Thyroid gland (tissue), 4 donors: ENCODE results near the gene NPEPPS. TPM values are rescaled to one million over a fixed set of nuclear protein-coding genes. Genes with fewer than 3 reads are reported as not detected.

Experiments
- DNase-seq, 2 donors: peaks; one replicate each; pipeline ENCODE4 v3.0.0-alpha.2; 2019
- H3K27ac ChIP-seq, 3 donors: fragments of 200-600 bp; sonication (generic); 1 replicate in 2 of 3; 2 replicates in 1 of 3; pipeline ENCODE4 v1.5.1; 2016 to 2019; ENCODE audit warnings: mild to moderate bottlenecking in 1 of 3, moderate library complexity in 1 of 3
- H3K27me3 ChIP-seq: fragments of 200-600 bp; sonication (generic); one replicate; pipeline ENCODE4 v1.5.1; 2019
- H3K36me3 ChIP-seq, 2 donors: fragments of 200-600 bp; sonication (generic); one replicate each; pipeline ENCODE4 v1.5.1; 2016 to 2019
- H3K4me1 ChIP-seq, 2 donors: fragments of 200-600 bp; sonication (generic); one replicate each; pipeline ENCODE4 v1.5.1; 2017 to 2019
- H3K4me3 ChIP-seq, 3 donors: fragments of 200-600 bp; sonication (generic); replicated peaks in 1 of 3; 1 replicate in 2 of 3; 2 replicates in 1 of 3; pipeline ENCODE4 v1.5.1; 2016; ENCODE audit warnings: mild to moderate bottlenecking in 1 of 3
- H3K9me3 ChIP-seq: fragments of 200-600 bp; sonication (generic); one replicate; pipeline ENCODE4 v1.5.1; 2017
- POLR2A ChIP-seq, 2 donors: fragments of 450-650 bp; IDR thresholded peaks; one replicate each; pipeline ENCODE4 v1.6.1; 2017; ENCODE audit warnings: antibody characterized with exemption in 2 of 2, mild to moderate bottlenecking in 2 of 2, moderate library complexity in 1 of 2
- WGBS, 2 donors: methylation state at CpG; one replicate each; pipeline ENCODE4 v1.1.5; 2017; 5-methylcytosine and 5-hydroxymethylcytosine counted together
- intact Hi-C: fragments of 100-400 bp; cut with DNase I; formaldehyde crosslinking; loops from one replicate; pipeline ENCODE4 v1.15.1; 2023
- total RNA-seq, 4 donors: library from RNA; depleted of rRNA; stranded (reverse); fragments of >200 nt; gene quantifications; one replicate each; pipeline ENCODE4 v1.2.3, GENCODE V29; 2016
- TF ChIP-seq, protein P1 (sequence below), 6 experiments: fragments of 200-600 bp in 3 of 6; fragments of 450-650 bp in 3 of 6; sonication (generic) in 3 of 6; IDR thresholded peaks; one replicate each; pipeline ENCODE4 v1.5.1; 2016 to 2019; ENCODE audit warnings: antibody characterized with exemption in 6 of 6, mild to moderate bottlenecking in 2 of 6, inconsistent platforms in 1 of 6, moderate library complexity in 1 of 6

The NPEPPS gene
- total RNA-seq, 4 donors from 2014 or later, result 78.9 to 150 (median 111) TPM

DNA sequence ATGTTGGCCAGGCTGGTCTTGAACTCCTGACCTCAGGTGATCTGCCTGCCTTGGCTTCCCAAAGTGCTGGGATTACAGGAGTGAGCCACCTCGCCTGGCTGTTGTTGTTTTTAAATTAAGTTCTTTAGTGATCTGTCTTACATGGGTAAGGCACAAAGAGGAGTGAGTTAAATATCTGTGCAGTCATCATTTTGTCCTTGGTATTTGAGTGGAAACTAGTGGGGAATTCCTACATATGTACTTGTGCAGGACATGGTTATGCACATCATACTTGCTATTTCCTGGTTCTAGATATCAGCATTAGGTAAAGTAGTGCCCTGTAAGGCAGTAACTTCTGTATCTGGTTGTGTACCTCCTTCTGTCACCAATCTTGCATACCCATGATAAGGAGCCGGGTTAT lies 122.5 kb downstream of the NPEPPS start:
- WGBS, 2 donors, result 47 to 89% methylated on average over 2 of the region's 2 CpGs
- H3K36me3 ChIP-seq, result peaks cover 52% of the 10 kb centered on the region in 2 donors

DNA sequence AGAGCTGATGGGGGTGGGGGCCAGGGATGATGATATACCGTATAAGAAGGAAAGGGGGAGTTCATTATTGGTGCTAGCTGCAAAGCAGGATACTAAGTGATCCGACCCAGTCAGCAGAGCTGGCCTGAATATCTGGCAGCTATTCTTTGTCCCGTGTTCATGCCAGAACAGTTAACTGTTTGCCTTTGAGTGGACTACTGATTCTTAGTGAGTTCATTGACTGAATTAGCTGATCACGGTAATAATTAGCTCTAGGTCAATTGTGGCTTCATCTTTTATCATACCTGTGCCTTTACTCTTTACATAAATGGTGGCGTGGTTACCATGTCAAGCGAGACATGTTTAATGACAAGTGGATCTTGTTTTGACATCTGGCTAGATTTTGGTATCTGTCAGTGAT lies 124.1 kb downstream of the NPEPPS start:
- TF ChIP-seq, protein P1, sequence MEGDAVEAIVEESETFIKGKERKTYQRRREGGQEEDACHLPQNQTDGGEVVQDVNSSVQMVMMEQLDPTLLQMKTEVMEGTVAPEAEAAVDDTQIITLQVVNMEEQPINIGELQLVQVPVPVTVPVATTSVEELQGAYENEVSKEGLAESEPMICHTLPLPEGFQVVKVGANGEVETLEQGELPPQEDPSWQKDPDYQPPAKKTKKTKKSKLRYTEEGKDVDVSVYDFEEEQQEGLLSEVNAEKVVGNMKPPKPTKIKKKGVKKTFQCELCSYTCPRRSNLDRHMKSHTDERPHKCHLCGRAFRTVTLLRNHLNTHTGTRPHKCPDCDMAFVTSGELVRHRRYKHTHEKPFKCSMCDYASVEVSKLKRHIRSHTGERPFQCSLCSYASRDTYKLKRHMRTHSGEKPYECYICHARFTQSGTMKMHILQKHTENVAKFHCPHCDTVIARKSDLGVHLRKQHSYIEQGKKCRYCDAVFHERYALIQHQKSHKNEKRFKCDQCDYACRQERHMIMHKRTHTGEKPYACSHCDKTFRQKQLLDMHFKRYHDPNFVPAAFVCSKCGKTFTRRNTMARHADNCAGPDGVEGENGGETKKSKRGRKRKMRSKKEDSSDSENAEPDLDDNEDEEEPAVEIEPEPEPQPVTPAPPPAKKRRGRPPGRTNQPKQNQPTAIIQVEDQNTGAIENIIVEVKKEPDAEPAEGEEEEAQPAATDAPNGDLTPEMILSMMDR (IDR thresholded peaks at IDR 0.05), result no peak
- no peak for TF ChIP-seq POLR2A (IDR thresholded peaks at IDR 0.05)
- Histone ChIP-seq H3K27me3 (no peaks in the 10 kb centered on the region), H3K36me3 (peaks cover 63 to 66% of the 10 kb centered on the region in 2 donors), H3K9me3 (no peaks in the 10 kb centered on the region), H3K27ac (no peak overlapping the region), H3K4me3 (no peak overlapping the region), H3K4me1 (peaks cover 4 to 9% of the 10 kb centered on the region in 2 donors)
- 69 to 73% methylated on average over 6 of the region's 6 CpGs for WGBS, 2 donors
- intact Hi-C loops, result no loop called here
- DNase-seq, result no peak

More for the DNA sequence above, 122.5 kb downstream of the NPEPPS start:
- Histone ChIP-seq H3K27ac (no peak overlapping the region), H3K4me1 (peaks cover 8 to 15% of the 10 kb centered on the region in 2 donors), H3K9me3 (no peaks in the 10 kb centered on the region), H3K4me3 (no peak overlapping the region), H3K27me3 (no peaks in the 10 kb centered on the region)
- intact Hi-C loops, result no loop called here
- TF ChIP-seq, protein P1 (IDR thresholded peaks at IDR 0.05), result no peak
- no peak for TF ChIP-seq POLR2A (IDR thresholded peaks at IDR 0.05)
- DNase-seq, result no peak

DNA sequence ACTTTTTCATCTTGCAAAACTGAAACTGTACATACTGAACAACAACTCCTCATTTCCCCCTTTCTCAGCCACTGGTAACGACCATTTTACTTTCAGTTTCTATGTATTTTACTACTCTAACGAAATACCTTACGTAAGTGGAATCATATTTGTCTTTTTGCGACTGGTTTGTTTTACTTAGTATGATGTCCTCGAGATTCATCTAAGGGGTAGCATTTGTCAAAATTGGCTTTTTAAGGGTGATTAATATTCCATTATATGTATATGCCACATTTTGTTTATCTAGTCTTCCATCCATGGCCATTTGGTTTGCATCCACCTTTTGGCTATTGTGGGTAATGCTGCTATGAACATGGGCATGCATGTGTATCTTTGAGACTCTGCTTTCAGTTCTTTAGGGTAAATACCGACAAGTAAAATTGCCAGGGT lies 129.2 kb downstream of the NPEPPS start:
- Histone ChIP-seq H3K36me3 (peaks cover 69 to 80% of the 10 kb centered on the region in 2 donors), H3K4me1 (no peaks in the 10 kb centered on the region)
- intact Hi-C loops, result loop anchor here (10.0 kb wide), 1 partner anchor 145 kb away; no protein-coding TSS in a partner anchor

DNA sequence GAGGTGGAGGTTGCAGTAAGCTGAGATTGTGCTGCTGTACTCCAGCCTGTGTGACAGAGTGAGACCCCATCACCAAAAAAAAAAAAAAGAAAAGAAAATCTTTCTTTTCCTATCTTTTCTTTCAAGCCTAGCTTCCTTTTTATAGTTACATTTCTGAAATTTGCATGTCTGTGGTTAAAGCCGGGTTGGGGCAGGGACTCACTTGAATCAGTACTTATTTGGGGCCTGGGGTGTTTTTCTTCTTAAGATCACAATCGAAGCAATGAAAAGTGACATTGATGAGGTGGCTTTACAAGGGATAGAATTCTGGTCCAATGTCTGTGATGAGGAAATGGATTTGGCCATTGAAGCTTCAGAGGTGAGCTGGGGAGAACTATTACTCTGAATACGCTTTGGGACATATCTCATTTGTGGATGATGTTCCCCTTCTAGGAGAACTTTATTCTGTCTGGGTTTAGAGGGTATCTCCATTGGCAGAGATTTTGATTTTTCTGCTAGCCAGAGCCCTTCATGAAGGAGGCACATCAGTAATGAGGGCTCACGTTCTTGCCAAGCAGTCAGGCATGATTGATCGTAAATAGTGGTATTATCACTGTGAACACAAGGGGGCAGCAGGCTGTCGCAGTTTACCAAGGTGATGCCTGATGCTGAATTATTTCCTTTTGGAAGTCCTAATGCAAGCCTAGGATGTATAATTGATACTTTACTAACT lies 133.2 kb downstream of the NPEPPS start:
- intact Hi-C loops, result loop anchor here (10.0 kb wide), 1 partner anchor 141 kb away; no protein-coding TSS in a partner anchor
- DNase-seq, result peak; percentile 64 to 71
- 45 to 48% methylated on average over 6 of the region's 6 CpGs for WGBS, 2 donors
- Histone ChIP-seq H3K27ac (no peak overlapping the region), H3K36me3 (peaks cover 70 to 82% of the 10 kb centered on the region in 2 donors), H3K9me3 (no peaks in the 10 kb centered on the region), H3K27me3 (no peaks in the 10 kb centered on the region), H3K4me1 (no peaks in the 10 kb centered on the region), H3K4me3 (no peak overlapping the region)
- no peak for TF ChIP-seq POLR2A (IDR thresholded peaks at IDR 0.05)
- TF ChIP-seq, protein P1 (IDR thresholded peaks at IDR 0.05), result peak; percentile 43 to 78 (median 73)

More for the DNA sequence above, 129.2 kb downstream of the NPEPPS start:
- no peak for DNase-seq
- no peak overlapping the region for H3K27ac ChIP-seq
- no peak overlapping the region for H3K4me3 ChIP-seq
- H3K9me3 ChIP-seq, result no peaks in the 10 kb centered on the region
- H3K27me3 ChIP-seq, result no peaks in the 10 kb centered on the region
- 70 to 72% methylated on average over 6 of the region's 6 CpGs for WGBS, 2 donors
- TF ChIP-seq, protein P1 (IDR thresholded peaks at IDR 0.05), result no peak
- no peak for TF ChIP-seq POLR2A (IDR thresholded peaks at IDR 0.05)

DNA sequence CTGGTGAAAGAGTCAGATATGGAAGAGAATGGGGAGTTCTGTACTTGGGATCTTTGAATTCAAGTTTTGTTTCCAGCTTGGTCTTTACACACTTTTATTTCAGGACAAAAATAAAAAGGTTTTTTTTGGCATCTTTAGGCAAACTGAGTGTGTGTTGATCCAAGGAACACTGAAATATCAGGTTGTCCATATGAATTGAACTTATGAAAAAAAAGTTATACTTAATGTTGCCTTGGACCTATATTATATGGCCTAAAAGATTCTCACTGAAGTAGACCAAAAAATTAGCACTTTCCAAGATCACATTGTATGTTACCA lies 133.7 kb downstream of the NPEPPS start:
- TF ChIP-seq POLR2A (IDR thresholded peaks at IDR 0.05), result no peak
- Histone ChIP-seq H3K27me3 (no peaks in the 10 kb centered on the region), H3K4me1 (no peaks in the 10 kb centered on the region), H3K4me3 (no peak overlapping the region), H3K36me3 (peaks cover 70 to 82% of the 10 kb centered on the region in 2 donors), H3K9me3 (no peaks in the 10 kb centered on the region), H3K27ac (no peak overlapping the region)
- DNase-seq, result no peak
- intact Hi-C loops, result loop anchor here (10.0 kb wide), 1 partner anchor 140 kb away; no protein-coding TSS in a partner anchor
